GM23338 (cell line): ENCODE measurements around the gene PAPPA2.

Experiments
- CTCF ChIP-seq, 2 experiments: fragments of 200-600 bp in 1 of 2; sonication (generic) in 1 of 2; conservative IDR thresholded peaks; 2 replicates each; pipeline versions ENCODE4 v1.5.1 to v1.6.1; 2016 to 2017; ENCODE audit warnings: antibody characterized with exemption in 2 of 2, low read depth in 2 of 2, mild to moderate bottlenecking in 2 of 2, moderate library complexity in 1 of 2
- ETS1 ChIP-seq: IDR thresholded peaks from 2 replicates; pipeline ENCODE4 v1.6.1; 2016; ENCODE audit warnings: antibody characterized with exemption
- EZH2 ChIP-seq: fragments of 200-600 bp; sonication (generic); IDR thresholded peaks from one replicate; pipeline ENCODE4 v1.8.0; 2017; ENCODE audit warnings: antibody characterized with exemption, mild to moderate bottlenecking, low read depth; ENCODE audit not compliant: unreplicated experiment
- EZH2phosphoT487 ChIP-seq: fragments of 200-600 bp; sonication (generic); IDR thresholded peaks from one replicate; pipeline ENCODE4 v1.8.1; 2018; ENCODE audit warnings: antibody characterized with exemption; ENCODE audit not compliant: unreplicated experiment
- NANOG ChIP-seq: IDR thresholded peaks from 2 replicates; pipeline ENCODE4 v1.6.1; 2016; ENCODE audit warnings: antibody characterized with exemption, borderline replicate concordance
- POLR2AphosphoS5 ChIP-seq: IDR thresholded peaks from 2 replicates; pipeline ENCODE4 v1.6.1; 2016; ENCODE audit warnings: antibody characterized with exemption, low read depth
- REST ChIP-seq: IDR thresholded peaks from one replicate; pipeline ENCODE4 v1.6.1; 2018; ENCODE audit warnings: antibody characterized with exemption; ENCODE audit not compliant: unreplicated experiment
- ZNF114 ChIP-seq: fragments of 250-450 bp; sonication (Bioruptor Pico); IDR thresholded peaks from 2 replicates; pipeline ENCODE4 v1.5.0; 2020; ENCODE audit warnings: mild to moderate bottlenecking, moderate library complexity

DNA sequence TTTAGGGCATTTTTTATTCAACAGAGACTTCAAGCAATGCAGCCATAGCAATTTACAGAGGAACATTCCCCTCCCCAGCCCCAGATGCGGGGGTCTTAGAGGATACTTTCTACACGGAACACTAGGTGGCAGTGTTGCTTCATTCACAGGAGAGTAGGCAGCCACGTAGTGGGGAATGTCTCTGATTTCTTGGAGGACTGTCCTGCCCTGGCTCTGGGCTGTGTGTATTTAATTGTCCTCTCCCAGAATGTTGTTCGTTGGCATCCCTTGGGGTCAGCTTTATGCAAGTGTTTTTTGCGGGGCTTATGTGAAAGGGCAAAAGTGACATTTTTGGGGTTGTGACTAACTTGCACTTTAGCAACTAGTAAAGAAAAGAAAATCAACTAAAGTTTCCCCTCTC, 96.9 kb downstream of the PAPPA2 start:
- peak; percentile 93 to 97 for TF ChIP-seq CTCF (conservative IDR thresholded peaks at IDR 0.05; ENCODE audit: low read depth in 2 of 2)
- no peak for TF ChIP-seq POLR2AphosphoS5
- no peak for TF ChIP-seq REST
- TF ChIP-seq EZH2phosphoT487: no peak
- no peak for TF ChIP-seq ETS1
- TF ChIP-seq NANOG: no peak
- TF ChIP-seq EZH2: no peak
- no peak for TF ChIP-seq ZNF114 (CRISPR knock-in tag)
